GM12873 (cell line): Measurements from ENCODE around the gene SPOCK1.

Experiments used
- TF ChIP-seq, protein P1 (sequence below): IDR thresholded peaks from 2 replicates; pipeline ENCODE4 v1.5.1; 2012; ENCODE audit warnings: low read depth, mild to moderate bottlenecking, moderate library complexity, low read length, control low read depth; ENCODE audit not compliant: insufficient read depth; ENCODE audit errors: missing control alignments

Gene SPOCK1

GRCh38 chr5:137141779-137142178 is 357.3 kb downstream of the SPOCK1 start:
- TF ChIP-seq, protein P1, sequence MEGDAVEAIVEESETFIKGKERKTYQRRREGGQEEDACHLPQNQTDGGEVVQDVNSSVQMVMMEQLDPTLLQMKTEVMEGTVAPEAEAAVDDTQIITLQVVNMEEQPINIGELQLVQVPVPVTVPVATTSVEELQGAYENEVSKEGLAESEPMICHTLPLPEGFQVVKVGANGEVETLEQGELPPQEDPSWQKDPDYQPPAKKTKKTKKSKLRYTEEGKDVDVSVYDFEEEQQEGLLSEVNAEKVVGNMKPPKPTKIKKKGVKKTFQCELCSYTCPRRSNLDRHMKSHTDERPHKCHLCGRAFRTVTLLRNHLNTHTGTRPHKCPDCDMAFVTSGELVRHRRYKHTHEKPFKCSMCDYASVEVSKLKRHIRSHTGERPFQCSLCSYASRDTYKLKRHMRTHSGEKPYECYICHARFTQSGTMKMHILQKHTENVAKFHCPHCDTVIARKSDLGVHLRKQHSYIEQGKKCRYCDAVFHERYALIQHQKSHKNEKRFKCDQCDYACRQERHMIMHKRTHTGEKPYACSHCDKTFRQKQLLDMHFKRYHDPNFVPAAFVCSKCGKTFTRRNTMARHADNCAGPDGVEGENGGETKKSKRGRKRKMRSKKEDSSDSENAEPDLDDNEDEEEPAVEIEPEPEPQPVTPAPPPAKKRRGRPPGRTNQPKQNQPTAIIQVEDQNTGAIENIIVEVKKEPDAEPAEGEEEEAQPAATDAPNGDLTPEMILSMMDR, result no peak

GRCh38 chr5:137136991-137137632 is 362.0 kb downstream of the SPOCK1 start:
- TF ChIP-seq, protein P1, result no peak

DNA sequence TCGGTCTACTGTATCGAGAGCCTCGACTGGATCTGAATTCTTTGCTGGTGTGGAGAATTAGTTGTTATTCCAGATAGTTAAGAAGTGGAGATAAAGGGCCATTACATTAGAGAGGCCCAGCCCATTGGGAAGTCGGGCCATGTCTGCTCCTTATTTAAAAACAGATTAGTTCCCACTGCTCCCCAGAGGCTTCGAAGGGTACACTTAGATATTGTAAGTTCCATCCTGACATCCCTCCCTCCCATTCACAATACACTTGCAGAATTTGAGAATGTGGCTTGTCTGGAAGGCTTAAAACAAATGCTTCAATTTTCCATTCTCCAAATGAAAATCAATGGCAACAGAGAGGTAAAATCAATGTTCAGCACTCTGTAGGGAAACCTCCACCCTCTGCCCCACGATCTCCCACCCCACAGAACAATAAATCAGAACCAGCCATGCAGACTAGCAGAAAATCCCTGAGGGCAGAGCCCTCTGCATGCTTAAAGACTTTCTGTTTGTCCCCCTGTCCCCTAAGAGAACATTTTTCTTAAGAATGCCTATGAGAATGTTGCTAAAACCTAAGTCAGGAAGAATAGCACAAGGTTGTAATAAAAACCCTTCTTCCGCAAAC is 364.1 kb downstream of the SPOCK1 start:
- TF ChIP-seq, protein P1, result no peak

- TF ChIP-seq, protein P1, result no peak
Measured at GRCh38 chr5:137129886-137130680, 369.0 kb downstream of the SPOCK1 start.

- TF ChIP-seq, protein P1, result no peak
Measured at GRCh38 chr5:137128012-137128411, 371.1 kb downstream of the SPOCK1 start.

DNA sequence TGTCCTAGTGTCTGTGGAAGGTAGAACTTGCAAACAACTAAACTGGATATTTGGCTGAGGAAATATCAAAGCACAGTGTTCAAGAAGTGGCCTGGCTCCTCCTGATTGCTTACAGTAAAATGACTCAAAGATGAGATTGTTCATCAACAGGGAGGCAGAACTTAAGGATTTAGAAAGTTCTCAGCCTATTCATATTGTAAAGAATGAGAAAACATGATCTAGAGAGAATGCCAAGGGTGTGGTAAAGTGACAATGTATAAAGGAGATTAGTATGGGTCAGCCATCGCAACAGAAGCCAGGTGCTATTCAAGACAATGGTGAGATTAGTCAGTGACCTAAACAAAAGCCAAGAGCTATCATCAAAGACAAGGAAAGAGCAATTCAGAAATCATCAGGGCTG is 372.3 kb downstream of the SPOCK1 start:
- TF ChIP-seq, protein P1, result no peak

DNA sequence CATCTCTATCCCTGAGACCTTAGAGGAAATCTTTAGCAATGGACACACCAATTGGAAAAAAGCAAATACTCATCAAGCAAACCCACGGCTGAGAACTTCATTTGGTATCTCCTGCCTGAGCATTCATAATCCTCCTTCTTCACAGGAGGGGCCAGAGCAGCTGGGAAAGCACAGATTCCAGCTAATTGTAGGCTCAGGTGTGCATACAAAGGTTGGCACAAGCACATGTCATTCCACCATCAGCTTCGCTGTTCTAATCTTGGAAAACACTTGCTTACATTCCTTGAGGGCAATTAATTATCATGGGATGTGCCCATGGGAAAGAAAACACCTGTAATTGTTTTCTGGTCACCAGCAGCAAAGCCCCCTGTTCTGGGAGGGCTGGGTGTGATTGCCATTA is 376.6 kb downstream of the SPOCK1 start:
- TF ChIP-seq, protein P1, result no peak
